HEK293 (cell line): ENCODE results near the gene IFNGR1.
A peak's percentile ranks its signal among the peaks of the same experiment; 100 is the strongest.

Source experiments
- GLIS2 ChIP-seq: fragments of 450-650 bp; formaldehyde crosslinking; IDR thresholded peaks from 2 replicates; pipeline ENCODE4 v1.5.1; 2016; ENCODE audit warnings: missing biosample characterization, missing genetic modification characterization
- KLF1 ChIP-seq: fragments of 450-650 bp; formaldehyde crosslinking; IDR thresholded peaks from 2 replicates; pipeline ENCODE4 v1.5.1; 2016; ENCODE audit warnings: missing biosample characterization, missing genetic modification characterization
- MEIS1 ChIP-seq: sonication (generic); formaldehyde crosslinking; IDR thresholded peaks from 2 replicates; pipeline ENCODE4 v1.8.1; 2022; ENCODE audit warnings: missing genetic modification reagents, mild to moderate bottlenecking, borderline replicate concordance
- OSR2 ChIP-seq: fragments of 450-650 bp; formaldehyde crosslinking; IDR thresholded peaks from 2 replicates; pipeline ENCODE4 v1.5.1; 2016; ENCODE audit warnings: missing biosample characterization, missing genetic modification characterization
- SETDB1 ChIP-seq: IDR thresholded peaks from one replicate; pipeline ENCODE4 v1.6.1; 2017; ENCODE audit warnings: mild to moderate bottlenecking, low read length, moderate library complexity, mixed read lengths; ENCODE audit not compliant: insufficient read length
- TSHZ1 ChIP-seq: fragments of 450-650 bp; formaldehyde crosslinking; IDR thresholded peaks from 2 replicates; pipeline ENCODE4 v1.5.1; 2016; ENCODE audit warnings: missing biosample characterization, missing genetic modification characterization, borderline replicate concordance
- ZBTB21 ChIP-seq: fragments of 450-650 bp; formaldehyde crosslinking; IDR thresholded peaks from 2 replicates; pipeline ENCODE4 v1.5.1; 2017; ENCODE audit warnings: missing biosample characterization, missing genetic modification characterization
- ZBTB7A ChIP-seq: fragments of 450-650 bp; formaldehyde crosslinking; IDR thresholded peaks from 2 replicates; pipeline ENCODE4 v1.5.1; 2016; ENCODE audit warnings: low read depth, missing biosample characterization, missing genetic modification characterization
- ZNF10 ChIP-seq: fragments of 450-650 bp; formaldehyde crosslinking; IDR thresholded peaks from 2 replicates; pipeline ENCODE4 v1.5.1; 2017; ENCODE audit warnings: missing biosample characterization, missing genetic modification characterization
- ZNF169 ChIP-seq: fragments of 450-650 bp; formaldehyde crosslinking; IDR thresholded peaks from 2 replicates; pipeline ENCODE4 v1.5.1; 2016; ENCODE audit warnings: missing biosample characterization, missing genetic modification characterization
- ZNF184 ChIP-seq: fragments of 450-650 bp; IDR thresholded peaks from 2 replicates; pipeline ENCODE4 v1.5.1; 2018; ENCODE audit warnings: missing biosample characterization, mild to moderate bottlenecking, missing genetic modification characterization
- ZNF398 ChIP-seq: fragments of 450-650 bp; formaldehyde crosslinking; IDR thresholded peaks from 2 replicates; pipeline ENCODE4 v1.5.1; 2017; ENCODE audit warnings: missing biosample characterization, missing genetic modification characterization
- ZNF423 ChIP-seq: fragments of 450-650 bp; formaldehyde crosslinking; IDR thresholded peaks from 2 replicates; pipeline ENCODE4 v1.5.1; 2016; ENCODE audit warnings: missing biosample characterization, missing genetic modification characterization
- ZNF561 ChIP-seq: fragments of 450-650 bp; IDR thresholded peaks from 2 replicates; pipeline ENCODE4 v1.5.1; 2018; ENCODE audit warnings: missing biosample characterization, missing genetic modification characterization, borderline replicate concordance
- ZNF596 ChIP-seq: fragments of 450-650 bp; IDR thresholded peaks from 2 replicates; pipeline ENCODE4 v1.5.0; 2018; ENCODE audit warnings: missing biosample characterization, mild to moderate bottlenecking, missing genetic modification characterization, moderate library complexity
- ZNF623 ChIP-seq: fragments of 450-650 bp; formaldehyde crosslinking; IDR thresholded peaks from 2 replicates; pipeline ENCODE4 v1.5.1; 2016; ENCODE audit warnings: missing biosample characterization, missing genetic modification characterization
- ZNF624 ChIP-seq: fragments of 450-650 bp; formaldehyde crosslinking; IDR thresholded peaks from 2 replicates; pipeline ENCODE4 v1.5.1; 2017; ENCODE audit warnings: missing biosample characterization, missing genetic modification characterization
- ZNF626 ChIP-seq: fragments of 450-650 bp; sonication (Bioruptor Pico); formaldehyde crosslinking; IDR thresholded peaks from 2 replicates; pipeline ENCODE4 v1.5.1; 2018; ENCODE audit warnings: missing biosample characterization, missing genetic modification characterization, inconsistent platforms
- ZNF707 ChIP-seq: fragments of 450-650 bp; formaldehyde crosslinking; IDR thresholded peaks from 2 replicates; pipeline ENCODE4 v1.5.1; 2016; ENCODE audit warnings: missing biosample characterization, missing genetic modification characterization
- TF ChIP-seq, protein P1 (sequence below): fragments of 450-650 bp; formaldehyde crosslinking; IDR thresholded peaks from 2 replicates; pipeline ENCODE4; 2016; ENCODE audit warnings: missing biosample characterization, missing genetic modification characterization
- TF ChIP-seq, protein P2 (sequence below): fragments of 450-650 bp; formaldehyde crosslinking; conservative IDR thresholded peaks from 2 replicates; pipeline ENCODE4 v1.5.1; 2016; ENCODE audit warnings: low read depth, missing biosample characterization, missing genetic modification characterization

Gene IFNGR1

DNA sequence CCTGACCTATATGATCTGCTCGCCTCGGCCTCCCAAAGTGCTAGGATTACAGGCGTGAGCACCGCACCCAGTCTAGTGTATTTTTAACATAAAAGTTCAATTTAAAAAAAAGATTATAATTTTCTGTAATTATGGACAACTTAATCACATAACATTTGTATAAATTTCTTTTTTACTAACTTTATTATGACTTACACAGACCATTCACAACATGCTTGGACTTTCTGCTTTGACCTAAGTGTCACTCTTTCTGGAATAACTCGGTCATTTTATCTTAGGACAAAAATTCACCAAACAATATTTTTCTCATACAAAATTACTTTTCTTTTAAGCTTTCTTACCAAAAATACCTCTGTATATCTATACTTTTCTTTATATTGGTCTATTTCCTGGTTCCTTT lies 30.3 kb downstream of the IFNGR1 start (continued):
- TF ChIP-seq ZBTB7A (tag by site-specific recombination) (no peak), ZNF623 (no peak), ZNF169 (tag by site-specific recombination) (no peak), ZNF626 (tag by site-specific recombination) (0 out of 2 replicates have a peak, but pooled peaks have one; percentile 81), ZNF398 (tag by site-specific recombination) (no peak), KLF1 (no peak), ZNF10 (no peak), GLIS2 (no peak), SETDB1 (peak; percentile 100), ZNF596 (no peak), OSR2 (tag by site-specific recombination) (no peak), ZNF423 (no peak), ZNF561 (no peak), TSHZ1 (tag by site-specific recombination) (no peak), ZBTB21 (tag by site-specific recombination) (no peak), ZNF184 (tag by site-specific recombination) (0 out of 2 replicates have a peak, but pooled peaks have one; percentile 35), ZNF707 (tag by site-specific recombination) (no peak), ZNF624 (tag by site-specific recombination) (no peak), MEIS1 (CRISPR knock-in tag) (no peak)
- TF ChIP-seq, protein P1, sequence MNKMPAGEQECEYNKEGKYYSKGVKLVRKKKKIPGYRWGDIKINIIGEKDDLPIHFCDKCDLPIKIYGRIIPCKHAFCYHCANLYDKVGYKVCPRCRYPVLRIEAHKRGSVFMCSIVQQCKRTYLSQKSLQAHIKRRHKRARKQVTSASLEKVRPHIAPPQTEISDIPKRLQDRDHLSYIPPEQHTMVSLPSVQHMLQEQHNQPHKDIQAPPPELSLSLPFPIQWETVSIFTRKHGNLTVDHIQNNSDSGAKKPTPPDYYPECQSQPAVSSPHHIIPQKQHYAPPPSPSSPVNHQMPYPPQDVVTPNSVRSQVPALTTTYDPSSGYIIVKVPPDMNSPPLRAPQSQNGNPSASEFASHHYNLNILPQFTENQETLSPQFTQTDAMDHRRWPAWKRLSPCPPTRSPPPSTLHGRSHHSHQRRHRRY (tag by site-specific recombination) = no peak
- TF ChIP-seq, protein P2, sequence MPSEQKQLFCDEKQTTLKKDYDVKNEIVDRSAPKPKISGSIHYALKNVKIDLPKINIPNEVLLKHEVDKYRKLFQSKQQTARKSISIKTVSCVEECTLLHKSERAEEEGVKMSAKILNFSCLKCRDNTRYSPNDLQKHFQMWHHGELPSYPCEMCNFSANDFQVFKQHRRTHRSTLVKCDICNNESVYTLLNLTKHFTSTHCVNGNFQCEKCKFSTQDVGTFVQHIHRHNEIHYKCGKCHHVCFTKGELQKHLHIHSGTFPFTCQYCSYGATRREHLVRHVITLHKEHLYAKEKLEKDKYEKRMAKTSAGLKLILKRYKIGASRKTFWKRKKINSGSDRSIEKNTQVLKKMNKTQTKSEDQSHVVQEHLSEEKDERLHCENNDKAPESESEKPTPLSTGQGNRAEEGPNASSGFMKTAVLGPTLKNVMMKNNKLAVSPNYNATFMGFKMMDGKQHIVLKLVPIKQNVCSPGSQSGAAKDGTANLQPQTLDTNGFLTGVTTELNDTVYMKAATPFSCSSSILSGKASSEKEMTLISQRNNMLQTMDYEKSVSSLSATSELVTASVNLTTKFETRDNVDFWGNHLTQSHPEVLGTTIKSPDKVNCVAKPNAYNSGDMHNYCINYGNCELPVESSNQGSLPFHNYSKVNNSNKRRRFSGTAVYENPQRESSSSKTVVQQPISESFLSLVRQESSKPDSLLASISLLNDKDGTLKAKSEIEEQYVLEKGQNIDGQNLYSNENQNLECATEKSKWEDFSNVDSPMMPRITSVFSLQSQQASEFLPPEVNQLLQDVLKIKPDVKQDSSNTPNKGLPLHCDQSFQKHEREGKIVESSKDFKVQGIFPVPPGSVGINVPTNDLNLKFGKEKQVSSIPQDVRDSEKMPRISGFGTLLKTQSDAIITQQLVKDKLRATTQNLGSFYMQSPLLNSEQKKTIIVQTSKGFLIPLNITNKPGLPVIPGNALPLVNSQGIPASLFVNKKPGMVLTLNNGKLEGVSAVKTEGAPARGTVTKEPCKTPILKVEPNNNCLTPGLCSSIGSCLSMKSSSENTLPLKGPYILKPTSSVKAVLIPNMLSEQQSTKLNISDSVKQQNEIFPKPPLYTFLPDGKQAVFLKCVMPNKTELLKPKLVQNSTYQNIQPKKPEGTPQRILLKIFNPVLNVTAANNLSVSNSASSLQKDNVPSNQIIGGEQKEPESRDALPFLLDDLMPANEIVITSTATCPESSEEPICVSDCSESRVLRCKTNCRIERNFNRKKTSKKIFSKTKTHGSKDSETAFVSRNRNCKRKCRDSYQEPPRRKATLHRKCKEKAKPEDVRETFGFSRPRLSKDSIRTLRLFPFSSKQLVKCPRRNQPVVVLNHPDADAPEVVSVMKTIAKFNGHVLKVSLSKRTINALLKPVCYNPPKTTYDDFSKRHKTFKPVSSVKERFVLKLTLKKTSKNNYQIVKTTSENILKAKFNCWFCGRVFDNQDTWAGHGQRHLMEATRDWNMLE (tag by site-specific recombination) = peak; percentile 49; the same call in 1 of the 2 replicates
- TF ChIP-seq, all 188 proteins: peak for 10
